ENCODE data around the gene NF2.

Gene NF2

DNA sequence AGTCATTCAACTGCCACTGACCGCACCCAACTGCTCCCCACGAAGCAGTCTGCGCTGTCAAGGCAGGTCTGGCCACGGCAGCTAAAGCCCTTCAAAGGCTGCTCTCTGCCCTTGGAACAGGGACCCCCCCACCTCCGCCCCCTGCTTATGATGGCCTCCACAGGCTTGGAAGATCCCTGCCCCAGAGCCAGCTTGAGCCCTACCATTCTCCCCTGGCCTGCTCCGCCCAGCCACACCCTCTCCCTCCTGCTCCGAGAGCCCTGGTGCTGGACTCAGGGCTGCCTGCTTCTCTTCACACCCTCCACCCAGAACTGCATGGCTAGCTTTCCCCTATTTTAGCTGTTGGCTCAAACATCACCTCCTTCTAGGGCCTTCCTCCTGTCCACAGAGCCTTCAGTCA, 144.4 kb downstream of the NF2 start:
- Histone ChIP-seq H3K9ac (ENCODE audit: low read depth, low read length) (no peak overlapping the region), H3K36me3 (ENCODE audit: insufficient read depth, low read length) (no peaks in the 10 kb centered on the region), H3K9me3 (ENCODE audit: control insufficient read depth, insufficient read depth, low read length) (no peaks in the 10 kb centered on the region), H3K4me1 (ENCODE audit: insufficient read depth, low read length) (no peaks in the 10 kb centered on the region)

All from ES-I3 (cell line).